Karpas-422 (cell line): ENCODE data around the gene ZC3H11A. TPM values are rescaled to one million over a fixed set of nuclear protein-coding genes. Genes with fewer than 3 reads are reported as not detected.
"Not testable (repeated sequence)": the region's sequence is repeated elsewhere in the genome, so short reads cannot be mapped to it uniquely, and the experiment has no call there.

ENCODE experiments used
- DNase-seq: peaks from one replicate; pipeline ENCODE4 v3.0.0-alpha.2; 2015
- H2AFZ ChIP-seq: fragments of 200-600 bp; sonication (generic); 2 replicates; pipeline ENCODE4 v1.6.1; 2014; ENCODE audit warnings: antibody characterized with exemption, low read length, mixed read lengths
- H3K27ac ChIP-seq: fragments of 200-600 bp; sonication (generic); 2 replicates; pipeline ENCODE4 v1.5.1; 2014; ENCODE audit warnings: mild to moderate bottlenecking, low read length, moderate library complexity
- H3K27me3 ChIP-seq: fragments of 200-600 bp; sonication (generic); 2 replicates; pipeline ENCODE4 v1.6.1; 2014; ENCODE audit warnings: low read length, mixed read lengths
- H3K36me3 ChIP-seq: fragments of 200-600 bp; sonication (generic); 2 replicates; pipeline ENCODE4 v1.6.1; 2014; ENCODE audit warnings: low read length, mixed read lengths; ENCODE audit not compliant: insufficient read depth
- H3K4me1 ChIP-seq: fragments of 200-600 bp; sonication (generic); 2 replicates; pipeline ENCODE4 v1.6.1; 2014; ENCODE audit warnings: mild to moderate bottlenecking, low read length, mixed read lengths
- H3K4me2 ChIP-seq: fragments of 200-600 bp; sonication (generic); 2 replicates; pipeline ENCODE4 v1.6.1; 2014; ENCODE audit warnings: low read length, low read depth, mild to moderate bottlenecking; ENCODE audit not compliant: poor library complexity, severe bottlenecking
- H3K4me3 ChIP-seq: fragments of 200-600 bp; sonication (generic); 2 replicates; pipeline ENCODE4 v1.5.1; 2014; ENCODE audit warnings: mild to moderate bottlenecking, antibody characterized with exemption, low read length, mixed read lengths
- H3K79me2 ChIP-seq: fragments of 200-600 bp; sonication (generic); 2 replicates; pipeline ENCODE4 v1.6.1; 2014; ENCODE audit warnings: mild to moderate bottlenecking, low read length, mixed read lengths
- H3K9ac ChIP-seq: fragments of 200-600 bp; sonication (generic); 2 replicates; pipeline ENCODE4 v1.6.0; 2014; ENCODE audit warnings: low read length
- H3K9me2 ChIP-seq: fragments of 200-600 bp; sonication (generic), shearing (Covaris generic); replicated peaks from 2 replicates; pipeline ENCODE4 v1.6.0; 2014; ENCODE audit warnings: mild to moderate bottlenecking, low read length, moderate library complexity; ENCODE audit not compliant: insufficient read depth
- H3K9me3 ChIP-seq: fragments of 300-700, 200-600 bp; sonication (generic); 2 replicates; pipeline ENCODE4 v1.6.1; 2014; ENCODE audit warnings: low read length, mixed read lengths
- H4K20me1 ChIP-seq: fragments of 200-600 bp; sonication (generic); 2 replicates; pipeline ENCODE4 v1.6.1; 2014; ENCODE audit warnings: mild to moderate bottlenecking, antibody characterized with exemption, low read length, low read depth; ENCODE audit not compliant: insufficient read depth
- total RNA-seq: library from RNA; depleted of rRNA; stranded (reverse); fragments of >200 nt; shearing (Covaris generic); gene quantifications from 2 replicates; pipeline ENCODE4 v1.2.3, GENCODE V29; 2014; ENCODE audit warnings: low replicate concordance; rRNA removed

The ZC3H11A gene
- 95.2 and 117 TPM in 2 replicates for total RNA-seq

GRCh38 chr1:203795441-203796235 is at the start of gene ZC3H11A, which contains the start of gene ZBED6:
Gene ZC3H11A, plus strand, starts transcription at chr1:203795623. Its CDS starts 21,448 bp downstream, at chr1:203817071.
Gene ZBED6, plus strand, starts transcription at chr1:203795623. Its CDS starts 1,900 bp downstream, at chr1:203797523.
- DNase-seq = peak; percentile 99
- Histone ChIP-seq H3K9me2 (no peaks in the 10 kb centered on the region), H3K9ac (peak within 1 kb of the TSS; percentile 89), H3K4me1 (peaks cover 13% of the 10 kb centered on the region), H3K79me2 (peaks cover 52% of the 10 kb centered on the region), H2AFZ (peak within 1 kb of the TSS; percentile 92), H3K36me3 (peaks cover 31% of the 10 kb centered on the region), H3K9me3 (no peaks in the 10 kb centered on the region), H3K27ac (peak within 1 kb of the TSS; percentile 73), H3K27me3 (no peaks in the 10 kb centered on the region), H4K20me1 (peaks cover 26% of the 10 kb centered on the region), H3K4me2 (peak within 1 kb of the TSS; percentile 65), H3K4me3 (peak within 1 kb of the TSS; percentile 71)

DNA sequence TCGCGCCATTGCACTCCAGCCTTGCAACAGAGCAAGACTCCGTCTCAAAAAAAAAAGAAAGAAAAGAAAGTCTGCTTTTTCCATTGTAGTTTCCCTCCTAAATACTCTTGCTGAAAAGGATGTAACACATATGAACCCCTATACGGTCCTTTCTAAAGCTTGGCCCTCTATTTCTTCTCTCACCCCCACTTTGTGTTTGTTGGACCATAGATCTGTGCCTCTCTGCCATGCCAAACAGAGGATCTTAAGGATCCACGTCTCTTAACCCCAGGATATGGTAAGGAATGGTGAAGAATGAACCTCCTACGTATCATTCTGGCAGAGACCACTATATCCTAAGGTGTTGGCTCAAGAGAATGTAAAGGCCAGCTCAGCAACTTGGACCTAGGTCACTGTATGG is 49.1 kb upstream of the ZC3H11A start:
- Histone ChIP-seq H3K4me2 (no peak overlapping the region), H3K27ac (no peak overlapping the region), H3K9ac (no peak overlapping the region), H2AFZ (no peak overlapping the region), H3K79me2 (no peaks in the 10 kb centered on the region), H4K20me1 (no peaks in the 10 kb centered on the region), H3K4me3 (no peak overlapping the region), H3K4me1 (peaks cover 17% of the 10 kb centered on the region), H3K27me3 (no peaks in the 10 kb centered on the region), H3K9me3 (no peaks in the 10 kb centered on the region), H3K36me3 (no peaks in the 10 kb centered on the region), H3K9me2 (no peaks in the 10 kb centered on the region)
- no peak for DNase-seq

DNA sequence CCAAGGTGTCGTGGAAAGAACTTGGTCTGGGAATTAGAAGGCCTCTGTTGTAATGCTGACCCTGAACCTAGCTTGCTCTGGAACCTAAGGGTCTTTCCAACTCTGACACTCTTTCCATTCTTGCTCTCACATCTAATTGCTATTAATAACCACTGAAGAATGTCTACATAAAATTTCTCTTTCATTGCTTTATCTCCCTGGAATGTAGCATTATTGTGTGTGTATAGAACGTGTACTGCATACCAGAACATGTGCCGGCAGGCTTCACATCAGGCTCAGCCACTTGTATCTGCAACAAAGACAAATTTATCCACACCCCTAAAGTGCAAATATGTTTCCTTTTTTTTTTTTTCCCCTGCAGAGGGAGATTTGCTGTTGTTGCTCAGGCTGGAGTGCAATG is 44.4 kb upstream of the ZC3H11A start:
- no peak overlapping the region for H3K27ac ChIP-seq
- no peak overlapping the region for H3K4me3 ChIP-seq
- H4K20me1 ChIP-seq = no peaks in the 10 kb centered on the region
- no peaks in the 10 kb centered on the region for H3K79me2 ChIP-seq
- no peaks in the 10 kb centered on the region for H3K9me2 ChIP-seq
- DNase-seq = no peak
- no peaks in the 10 kb centered on the region for H3K27me3 ChIP-seq
- H2AFZ ChIP-seq = no peak overlapping the region
- H3K4me1 ChIP-seq = peaks cover 12% of the 10 kb centered on the region
- H3K36me3 ChIP-seq = no peaks in the 10 kb centered on the region
- no peaks in the 10 kb centered on the region for H3K9me3 ChIP-seq
- H3K4me2 ChIP-seq = no peak overlapping the region
- no peak overlapping the region for H3K9ac ChIP-seq

DNA sequence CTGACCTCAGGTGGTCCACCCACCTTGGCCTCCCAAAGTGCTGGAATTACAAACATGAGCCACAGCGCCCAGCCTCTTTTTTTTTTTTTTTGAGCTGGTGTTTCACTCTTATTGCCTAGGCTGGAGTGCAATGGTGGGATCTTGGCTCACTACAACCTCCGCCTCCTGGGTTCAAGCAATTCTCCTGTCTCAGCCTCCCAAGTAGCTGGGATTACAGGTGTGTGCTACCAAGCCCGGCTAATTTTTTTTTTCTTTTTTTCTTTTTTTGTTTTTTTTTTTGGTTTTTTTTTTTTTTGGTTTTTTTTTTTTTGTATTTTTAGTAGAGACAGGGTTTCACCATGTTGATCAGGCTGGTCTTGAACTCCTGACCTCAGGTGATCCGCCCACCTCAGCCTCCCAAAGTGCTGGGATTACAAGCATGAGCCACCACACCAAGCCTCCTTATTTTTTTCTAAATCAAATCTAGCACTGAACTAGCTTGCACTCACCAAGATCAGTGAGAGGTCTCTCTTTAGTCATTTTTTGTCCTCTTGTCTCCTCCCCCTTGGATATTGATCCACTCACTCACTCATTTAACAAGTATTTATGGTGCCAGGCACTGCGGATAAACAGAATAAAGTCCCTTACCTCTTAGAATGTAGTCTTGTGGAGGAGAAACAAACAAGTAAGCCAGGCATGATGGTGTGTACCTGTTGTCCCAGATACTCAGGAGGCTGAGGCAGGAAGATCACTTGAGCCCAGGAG is 43.6 kb upstream of the ZC3H11A start:
- not testable (repeated sequence) for H3K27ac ChIP-seq, H2AFZ ChIP-seq, H3K4me2 ChIP-seq, DNase-seq, H3K9me2 ChIP-seq, H3K79me2 ChIP-seq, H3K36me3 ChIP-seq, H3K9me3 ChIP-seq, H3K4me3 ChIP-seq, H3K27me3 ChIP-seq, H4K20me1 ChIP-seq, H3K9ac ChIP-seq
- peaks cover 12% of the 10 kb centered on the region for H3K4me1 ChIP-seq

- H3K79me2 ChIP-seq = no peaks in the 10 kb centered on the region
- H3K4me3 ChIP-seq = no peak overlapping the region
- no peak overlapping the region for H3K9ac ChIP-seq
- H3K27me3 ChIP-seq = no peaks in the 10 kb centered on the region
- no peaks in the 10 kb centered on the region for H3K9me2 ChIP-seq
- H3K36me3 ChIP-seq = no peaks in the 10 kb centered on the region
- no peak for DNase-seq
- H4K20me1 ChIP-seq = no peaks in the 10 kb centered on the region
- peaks cover 12% of the 10 kb centered on the region for H3K4me1 ChIP-seq
- no peaks in the 10 kb centered on the region for H3K9me3 ChIP-seq
- H3K27ac ChIP-seq = no peak overlapping the region
- peak overlapping the region; percentile 42; the same call in 1 of the 2 replicates for H2AFZ ChIP-seq
- no peak overlapping the region for H3K4me2 ChIP-seq
Observed at GRCh38 chr1:203754455-203754864, 41.0 kb upstream of the ZC3H11A start.

- Histone ChIP-seq H3K4me2 (no peak overlapping the region), H3K4me1 (peaks cover 12% of the 10 kb centered on the region), H3K4me3 (no peak overlapping the region), H2AFZ (no peak overlapping the region), H4K20me1 (no peaks in the 10 kb centered on the region), H3K79me2 (no peaks in the 10 kb centered on the region), H3K9ac (no peak overlapping the region), H3K9me2 (no peaks in the 10 kb centered on the region), H3K36me3 (no peaks in the 10 kb centered on the region), H3K27ac (no peak overlapping the region), H3K9me3 (no peaks in the 10 kb centered on the region), H3K27me3 (no peaks in the 10 kb centered on the region)
- no peak for DNase-seq
Observed at GRCh38 chr1:203756036-203756435, 39.4 kb upstream of the ZC3H11A start.

DNA sequence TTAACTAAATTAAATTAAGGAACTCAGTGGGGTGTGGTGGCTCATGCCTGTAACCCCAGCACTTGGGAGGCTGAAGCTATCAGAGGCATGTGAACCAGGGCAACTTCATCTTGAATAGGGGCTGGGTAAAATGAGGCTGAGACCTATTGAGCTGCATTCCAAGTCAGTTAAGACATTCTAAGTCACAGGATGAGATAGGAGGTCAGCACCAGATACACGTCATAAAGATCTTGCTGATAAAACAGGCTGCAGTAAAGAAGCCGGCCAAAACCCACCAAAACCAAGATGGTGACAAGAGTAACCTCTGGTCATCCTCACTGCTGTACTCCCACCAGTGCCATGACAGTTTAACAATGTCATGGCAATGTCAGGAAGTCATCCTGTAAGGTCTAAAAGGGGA is 36.7 kb upstream of the ZC3H11A start:
- not testable (repeated sequence) for H3K9ac ChIP-seq, H3K9me3 ChIP-seq, DNase-seq, H3K79me2 ChIP-seq, H3K4me1 ChIP-seq, H4K20me1 ChIP-seq, H3K9me2 ChIP-seq, H3K27me3 ChIP-seq, H3K27ac ChIP-seq, H3K4me3 ChIP-seq, H3K4me2 ChIP-seq, H3K36me3 ChIP-seq, H2AFZ ChIP-seq

GRCh38 chr1:203760506-203760905 is 34.9 kb upstream of the ZC3H11A start:
- DNase-seq = no peak
- Histone ChIP-seq H3K27me3 (no peaks in the 10 kb centered on the region), H2AFZ (no peak overlapping the region), H3K9ac (no peak overlapping the region), H3K9me3 (no peaks in the 10 kb centered on the region), H3K36me3 (no peaks in the 10 kb centered on the region), H3K79me2 (no peaks in the 10 kb centered on the region), H3K27ac (no peak overlapping the region), H4K20me1 (no peaks in the 10 kb centered on the region), H3K4me3 (no peak overlapping the region), H3K4me2 (no peak overlapping the region), H3K9me2 (no peaks in the 10 kb centered on the region), H3K4me1 (no peaks in the 10 kb centered on the region)
